ENCODE data around the gene IL6R.

IL6R gene

GRCh38 chr1:154427173-154428139 is 22.3 kb downstream of the IL6R start:
- no peak for DNase-seq

- DNase-seq: no peak
Measured at GRCh38 chr1:154429118-154429517, 24.0 kb downstream of the IL6R start.

- no peak for DNase-seq
Measured at GRCh38 chr1:154429841-154430611, 24.9 kb downstream of the IL6R start.

- DNase-seq: no peak
Measured at GRCh38 chr1:154430903-154431302, 25.8 kb downstream of the IL6R start.

- no peak for DNase-seq
Measured at GRCh38 chr1:154431586-154432373, 26.6 kb downstream of the IL6R start.

GRCh38 chr1:154433161-154433764 is 28.1 kb downstream of the IL6R start:
- no peak for DNase-seq

- DNase-seq: no peak
Measured at GRCh38 chr1:154434346-154435085, 29.4 kb downstream of the IL6R start.

GRCh38 chr1:154435599-154436200 is 30.6 kb downstream of the IL6R start:
- DNase-seq: no peak

GRCh38 chr1:154436433-154436832 is 31.3 kb downstream of the IL6R start:
- no peak for DNase-seq

GRCh38 chr1:154440036-154440804 is 35.1 kb downstream of the IL6R start:
- DNase-seq: no peak

- DNase-seq: no peak
Measured at GRCh38 chr1:154441241-154441888, 36.2 kb downstream of the IL6R start.

- no peak for DNase-seq
Measured at GRCh38 chr1:154442006-154442740, 37.0 kb downstream of the IL6R start.

- DNase-seq: no peak
Measured at GRCh38 chr1:154443274-154444013, 38.3 kb downstream of the IL6R start.

GRCh38 chr1:154445040-154445472 is 39.9 kb downstream of the IL6R start:
- DNase-seq: no peak

- DNase-seq: no peak
Measured at GRCh38 chr1:154446292-154446691, 41.1 kb downstream of the IL6R start.

GRCh38 chr1:154446789-154447188 is 41.6 kb downstream of the IL6R start:
- DNase-seq: no peak

GRCh38 chr1:154448331-154448811 is 43.2 kb downstream of the IL6R start:
- DNase-seq: no peak

GRCh38 chr1:154453161-154453560 is 48.0 kb downstream of the IL6R start:
- DNase-seq: no peak

Data from Kasumi-1 (cell line).